ENCODE results near the gene CELF3. TPM values are rescaled to one million over a fixed set of nuclear protein-coding genes. Genes with fewer than 3 reads are reported as not detected.

Gene CELF3
- total and polyA plus RNA-seq, 2 of the 13 experiments (the other 11 are each of a cell fraction or from before 2014, with no cell fraction given), result not detected

- no peaks in the 10 kb centered on the region for H3K27me3 ChIP-seq (ENCODE audit: control insufficient read depth in 1 of 2, insufficient read depth in 2 of 2, low read length in 2 of 2)
- in situ Hi-C loops (cut with HindIII; ENCODE audit: extremely low pct_ligation_motif_present, low pct_unique_long_range_greater_than_20kb), result no loop called here
- FAIRE-seq (no peak), DNase-seq (ENCODE audit: low spot score) (no peak), ATAC-seq (no peak)
- H3K4me3 ChIP-seq (replicated peaks in 1 of 3; ENCODE audit: insufficient read depth in 1 of 3, low read depth in 2 of 3, low read length in 3 of 3), result no peak overlapping the region
- no peak overlapping the region for H2AFZ ChIP-seq (ENCODE audit: low read length)
- H3K4me1 ChIP-seq (ENCODE audit: insufficient read depth, low read length), result no peaks in the 10 kb centered on the region
- intact Hi-C loops (cut with micrococcal nuclease; ENCODE audit: unreplicated experiment), result no loop called here
- ChIA-PET POLR2A (no interaction called here), CTCF (ENCODE audit: low intra/inter-chr PET ratio, low total read pairs) (no interaction called here)
- no peaks in the 10 kb centered on the region for H4K20me1 ChIP-seq (ENCODE audit: insufficient read depth, low read length)
- H3K9ac ChIP-seq (ENCODE audit: insufficient read depth, low read depth, low read length), result no peak overlapping the region
- no peaks in the 10 kb centered on the region for H3K79me2 ChIP-seq (ENCODE audit: insufficient read depth, low read length)
- peaks cover 6 to 35% of the 10 kb centered on the region in 2 experiments for H3K36me3 ChIP-seq (replicated peaks in 1 of 2; ENCODE audit: control insufficient read depth in 1 of 2, insufficient read depth in 2 of 2, low read length in 2 of 2)
- no peak overlapping the region for H3K27ac ChIP-seq (ENCODE audit: extremely low read length, insufficient read depth, low read length)
- TF ChIP-seq, protein P1, sequence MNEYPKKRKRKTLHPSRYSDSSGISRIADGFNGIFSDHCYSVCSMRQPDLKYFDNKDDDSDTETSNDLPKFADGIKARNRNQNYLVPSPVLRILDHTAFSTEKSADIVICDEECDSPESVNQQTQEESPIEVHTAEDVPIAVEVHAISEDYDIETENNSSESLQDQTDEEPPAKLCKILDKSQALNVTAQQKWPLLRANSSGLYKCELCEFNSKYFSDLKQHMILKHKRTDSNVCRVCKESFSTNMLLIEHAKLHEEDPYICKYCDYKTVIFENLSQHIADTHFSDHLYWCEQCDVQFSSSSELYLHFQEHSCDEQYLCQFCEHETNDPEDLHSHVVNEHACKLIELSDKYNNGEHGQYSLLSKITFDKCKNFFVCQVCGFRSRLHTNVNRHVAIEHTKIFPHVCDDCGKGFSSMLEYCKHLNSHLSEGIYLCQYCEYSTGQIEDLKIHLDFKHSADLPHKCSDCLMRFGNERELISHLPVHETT (CRISPR knock-in tag; conservative IDR thresholded peaks at IDR 0.05), result no peak
- TF ChIP-seq, protein P2, sequence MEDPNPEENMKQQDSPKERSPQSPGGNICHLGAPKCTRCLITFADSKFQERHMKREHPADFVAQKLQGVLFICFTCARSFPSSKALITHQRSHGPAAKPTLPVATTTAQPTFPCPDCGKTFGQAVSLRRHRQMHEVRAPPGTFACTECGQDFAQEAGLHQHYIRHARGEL (CRISPR knock-in tag; IDR thresholded peaks at IDR 0.05), result no peak
- no peak for TF ChIP-seq HNRNPUL1 (IDR thresholded peaks at IDR 0.05; ENCODE audit: low read depth, low read length)
- TF ChIP-seq NR1H2 (CRISPR knock-in tag; IDR thresholded peaks at IDR 0.05; ENCODE audit: borderline replicate concordance, low read depth), result no peak
- TF ChIP-seq KAT8 (CRISPR knock-in tag; IDR thresholded peaks at IDR 0.05), result no peak
- no peak for TF ChIP-seq YEATS2 (CRISPR knock-in tag; IDR thresholded peaks at IDR 0.05; ENCODE audit: borderline replicate concordance)
- no peak for TF ChIP-seq AFF4 (CRISPR knock-in tag; IDR thresholded peaks at IDR 0.05)
- TF ChIP-seq ZFY (CRISPR knock-in tag; IDR thresholded peaks at IDR 0.05), result no peak
- TF ChIP-seq ZBTB21 (CRISPR knock-in tag; IDR thresholded peaks at IDR 0.05), result no peak
- TF ChIP-seq MED8 (CRISPR knock-in tag; IDR thresholded peaks at IDR 0.05; ENCODE audit: insufficient replicate concordance), result no peak
- H3K9me3 ChIP-seq (ENCODE audit: low read length), result no peaks in the 10 kb centered on the region
- 86% methylated on average over 1 of the region's 1 CpG for WGBS (ENCODE audit: low lambda C conversion rate)
- BruUV-seq (replicated peaks), result no TSS peak
- H3K4me2 ChIP-seq (ENCODE audit: low read depth, low read length), result no peak overlapping the region
Observed at GRCh38 chr1:151756291-151756690, 39.7 kb upstream of the CELF3 start.
